CD14-positive monocyte (primary cell): ENCODE results near the gene AMPH. TPM values are rescaled to one million over a fixed set of nuclear protein-coding genes. Genes with fewer than 3 reads are reported as not detected.

Source experiments
- DNase-seq, 3 donors: peaks; one replicate each; pipeline ENCODE4 v3.0.0-alpha.2; 2011 to 2022
- H2AFZ ChIP-seq: 2 replicates; pipeline ENCODE4 v1.6.0; 2012; ENCODE audit warnings: mild to moderate bottlenecking, low read depth, low read length, inconsistent platforms; ENCODE audit not compliant: insufficient read depth, poor library complexity, severe bottlenecking
- H3K27ac ChIP-seq, 2 donors: 1 replicate in 1 of 2; 2 replicates in 1 of 2; pipeline ENCODE4 v1.5.1; 2012 to 2013; ENCODE audit warnings: low read length in 2 of 2, control low read depth in 1 of 2, inconsistent platforms in 1 of 2, low read depth in 1 of 2, mild to moderate bottlenecking in 1 of 2
- H3K27me3 ChIP-seq, 2 donors: one replicate each; pipeline versions ENCODE4 v1.6.0 to v1.6.1; 2011 to 2013; ENCODE audit warnings: low read length in 2 of 2; ENCODE audit not compliant: control insufficient read depth in 2 of 2, insufficient read depth in 2 of 2
- H3K36me3 ChIP-seq, 2 donors: replicated peaks in 1 of 2; 1 replicate in 1 of 2; 2 replicates in 1 of 2; pipeline versions ENCODE4 v1.5.1 to v1.6.1; 2012 to 2013; ENCODE audit warnings: low read length in 2 of 2, control low read depth in 1 of 2, inconsistent platforms in 1 of 2, mild to moderate bottlenecking in 1 of 2; ENCODE audit not compliant: insufficient read depth in 2 of 2, control insufficient read depth in 1 of 2
- H3K4me1 ChIP-seq, 2 donors: 1 replicate in 1 of 2; 2 replicates in 1 of 2; pipeline versions ENCODE4 v1.5.1 to v1.6.1; 2012 to 2013; ENCODE audit warnings: low read length in 2 of 2, control low read depth in 1 of 2, inconsistent platforms in 1 of 2, mild to moderate bottlenecking in 1 of 2, moderate library complexity in 1 of 2; ENCODE audit not compliant: insufficient read depth in 2 of 2, control insufficient read depth in 1 of 2
- H3K4me2 ChIP-seq: replicated peaks from 2 replicates; pipeline ENCODE3; 2012; ENCODE audit warnings: low read length, moderate library complexity, mild to moderate bottlenecking; ENCODE audit not compliant: poor library complexity, severe bottlenecking; ENCODE audit errors: extremely low read depth
- H3K4me3 ChIP-seq, 3 experiments: fragments of 200-600 bp in 1 of 3; sonication (generic) in 1 of 3; replicated peaks in 1 of 3; 1 replicate in 2 of 3; 2 replicates in 1 of 3; pipeline ENCODE4 v1.5.1; 2011 to 2013; ENCODE audit warnings: low read length in 3 of 3, mild to moderate bottlenecking in 3 of 3, control low read depth in 2 of 3, low read depth in 2 of 3, inconsistent platforms in 1 of 3, moderate library complexity in 1 of 3
- H3K79me2 ChIP-seq: 2 replicates; pipeline ENCODE4 v1.6.0; 2012; ENCODE audit warnings: mild to moderate bottlenecking, control low read depth, inconsistent platforms, low read length, moderate library complexity; ENCODE audit not compliant: insufficient read depth
- H3K9ac ChIP-seq: 2 replicates; pipeline ENCODE4 v1.6.0; 2017; ENCODE audit warnings: low read length, mild to moderate bottlenecking; ENCODE audit not compliant: insufficient read depth, poor library complexity, severe bottlenecking
- H3K9me3 ChIP-seq, 2 donors: replicated peaks in 1 of 2; 1 replicate in 1 of 2; 2 replicates in 1 of 2; pipeline versions ENCODE4 v1.5.1 to v1.6.1; 2012 to 2013; ENCODE audit warnings: low read length in 2 of 2, control low read depth in 1 of 2; ENCODE audit not compliant: control insufficient read depth in 1 of 2, insufficient read depth in 1 of 2
- H4K20me1 ChIP-seq: 2 replicates; pipeline ENCODE4 v1.6.0; 2012; ENCODE audit warnings: mild to moderate bottlenecking, low read length, control low read depth, moderate library complexity; ENCODE audit not compliant: insufficient read depth
- H3K27ac Mint-ChIP-seq, 7 donors: one replicate each; pipeline ENCODE4 v1.8.0; 2020; ENCODE audit warnings: mild to moderate bottlenecking in 7 of 7, mixed read lengths in 7 of 7, moderate library complexity in 6 of 7, inconsistent platforms in 2 of 7
- H3K27me3 Mint-ChIP-seq, 3 donors: one replicate each; pipeline ENCODE4 v1.8.0; 2021 to 2022; ENCODE audit warnings: low read depth in 3 of 3, mild to moderate bottlenecking in 3 of 3, mixed read lengths in 3 of 3, moderate library complexity in 3 of 3, inconsistent platforms in 1 of 3
- H3K36me3 Mint-ChIP-seq, 2 donors: one replicate each; pipeline ENCODE4 v1.8.0; 2020; ENCODE audit warnings: mixed read lengths in 2 of 2, inconsistent platforms in 1 of 2, mild to moderate bottlenecking in 1 of 2
- H3K4me1 Mint-ChIP-seq: one replicate; pipeline ENCODE4 v1.8.0; 2020; ENCODE audit warnings: mild to moderate bottlenecking, mixed read lengths
- H3K4me3 Mint-ChIP-seq, 2 donors: one replicate each; pipeline ENCODE4 v1.8.0; 2020; ENCODE audit warnings: mild to moderate bottlenecking in 2 of 2, mixed read lengths in 2 of 2, moderate library complexity in 1 of 2
- H3K9me3 Mint-ChIP-seq, 7 donors: one replicate each; pipeline ENCODE4 v1.8.0; 2020 to 2022; ENCODE audit warnings: mixed read lengths in 7 of 7, mild to moderate bottlenecking in 6 of 7, moderate library complexity in 6 of 7, inconsistent platforms in 2 of 7
- CTCF ChIP-seq: fragments of 200-600 bp; IDR thresholded peaks from one replicate; pipeline ENCODE4 v1.8.0; 2022; ENCODE audit warnings: antibody characterized with exemption, mild to moderate bottlenecking
- WGBS: methylation state at CpG from one replicate; pipeline ENCODE4 v1.1.5; 2013; ENCODE audit warnings: missing lambda C conversion rate; ENCODE audit not compliant: insufficient coverage; 5-methylcytosine and 5-hydroxymethylcytosine counted together
- intact Hi-C, 2 donors: fragments of 100-400 bp; cut with micrococcal nuclease; formaldehyde crosslinking; loops; one replicate each; pipeline versions ENCODE4 v1.15.0 to v1.15.1; 2023
- polyA plus RNA-seq, 3 donors: library from polyadenylated mRNA; depleted of rRNA in 1 of 3; unstranded in 2 of 3; stranded (reverse) in 1 of 3; fragments of 300-500 nt in 2 of 3; fragments of >200 nt in 1 of 3; fragmentation: Illumina TruSeq in 2 of 3; gene quantifications; 1 replicate in 2 of 3; 2 replicates in 1 of 3; pipeline ENCODE4 v1.2.3, GENCODE V29; 2012 to 2021

The AMPH gene
- polyA plus RNA-seq, 3 donors, result 0.61 to 0.96 (median 0.67) TPM

- WGBS, result no CpG with 5 or more reads among the region's 2 CpGs
- H3K27me3 ChIP-seq, result no peaks in the 10 kb centered on the region
- no peaks in the 10 kb centered on the region for H3K4me1 ChIP-seq
- H3K27ac Mint-ChIP-seq, result no peak overlapping the region
- no peak overlapping the region for H3K27ac ChIP-seq
- H3K9ac ChIP-seq, result no peak overlapping the region
- H3K36me3 Mint-ChIP-seq, result no peaks in the 10 kb centered on the region
- no peaks in the 10 kb centered on the region for H3K36me3 ChIP-seq
- DNase-seq, result no peak
- H3K4me3 Mint-ChIP-seq, result no peak overlapping the region
- intact Hi-C loops, result no loop called here
- H3K9me3 ChIP-seq, result peaks cover 9 to 10% of the 10 kb centered on the region in 2 donors
- H3K9me3 Mint-ChIP-seq, result peaks cover 7 to 15% (median 9%) of the 10 kb centered on the region in 7 donors
- no peak overlapping the region for H2AFZ ChIP-seq
- TF ChIP-seq CTCF, result no peak
- H3K79me2 ChIP-seq, result no peaks in the 10 kb centered on the region
- no peaks in the 10 kb centered on the region for H4K20me1 ChIP-seq
- H3K27me3 Mint-ChIP-seq, result peaks cover 0 to 3% (median 2%) of the 10 kb centered on the region in 3 donors
- no peak overlapping the region for H3K4me2 ChIP-seq
- no peaks in the 10 kb centered on the region for H3K4me1 Mint-ChIP-seq
- no peak overlapping the region for H3K4me3 ChIP-seq
Observed at GRCh38 chr7:38512704-38513103, 118.5 kb downstream of the AMPH start.

GRCh38 chr7:38512291-38512690 is 118.9 kb downstream of the AMPH start:
- Mint-ChIP-seq H3K27me3 (peaks cover 0 to 3% (median 2%) of the 10 kb centered on the region in 3 donors), H3K36me3 (no peaks in the 10 kb centered on the region), H3K9me3 (peaks cover 6 to 13% (median 9%) of the 10 kb centered on the region in 7 donors), H3K4me3 (no peak overlapping the region), H3K27ac (no peak overlapping the region), H3K4me1 (no peaks in the 10 kb centered on the region)
- Histone ChIP-seq H3K4me3 (no peak overlapping the region), H3K27me3 (no peaks in the 10 kb centered on the region), H3K4me1 (no peaks in the 10 kb centered on the region), H3K9me3 (peaks cover 9 to 10% of the 10 kb centered on the region in 2 donors), H3K36me3 (no peaks in the 10 kb centered on the region), H3K79me2 (no peaks in the 10 kb centered on the region), H3K4me2 (no peak overlapping the region), H4K20me1 (no peaks in the 10 kb centered on the region), H2AFZ (no peak overlapping the region), H3K9ac (no peak overlapping the region), H3K27ac (no peak overlapping the region)
- WGBS, result no CpG with 5 or more reads among the region's 2 CpGs
- intact Hi-C loops, result no loop called here
- no peak for DNase-seq
- no peak for TF ChIP-seq CTCF
